Lower leg skin (tissue), 4 donors: ENCODE data around the gene CCDC92. TPM values are rescaled to one million over a fixed set of nuclear protein-coding genes. Genes with fewer than 3 reads are reported as not detected.

Experiments used
- DNase-seq, 2 donors: peaks; one replicate each; pipeline ENCODE4 v3.0.0-alpha.2; 2019; ENCODE audit warnings: low spot score in 2 of 2
- H3K4me3 ChIP-seq: fragments of 200-600 bp; sonication (generic); 2 replicates; pipeline ENCODE4 v1.5.1; 2017; ENCODE audit warnings: mild to moderate bottlenecking, low read depth; ENCODE audit not compliant: poor library complexity, severe bottlenecking
- CTCF ChIP-seq, 3 donors: fragments of 450-650 bp; IDR thresholded peaks; one replicate each; pipeline ENCODE4 v1.5.1; 2016; ENCODE audit warnings: antibody characterized with exemption in 3 of 3, mild to moderate bottlenecking in 3 of 3, moderate library complexity in 2 of 3
- POLR2A ChIP-seq, 2 donors: fragments of 450-650 bp; IDR thresholded peaks; one replicate each; pipeline ENCODE4 v1.6.1; 2016 to 2017; ENCODE audit warnings: antibody characterized with exemption in 2 of 2, mild to moderate bottlenecking in 1 of 2, moderate library complexity in 1 of 2
- WGBS, 2 donors: methylation state at CpG; one replicate each; pipeline ENCODE4 v1.1.5; 2018; 5-methylcytosine and 5-hydroxymethylcytosine counted together
- intact Hi-C: fragments of 100-400 bp; cut with DNase I; formaldehyde crosslinking; loops from one replicate; pipeline ENCODE4 v1.15.0; 2023; ENCODE audit warnings: low total_unique reads
- total RNA-seq, 4 donors: library from RNA; depleted of rRNA; stranded (reverse); fragments of >200 nt; gene quantifications; one replicate each; pipeline ENCODE4 v1.1.0, GENCODE V29; 2016

The CCDC92 gene
- total RNA-seq, 4 donors from 2014 or later: 6.7 to 11.9 (median 10.1) TPM

DNA sequence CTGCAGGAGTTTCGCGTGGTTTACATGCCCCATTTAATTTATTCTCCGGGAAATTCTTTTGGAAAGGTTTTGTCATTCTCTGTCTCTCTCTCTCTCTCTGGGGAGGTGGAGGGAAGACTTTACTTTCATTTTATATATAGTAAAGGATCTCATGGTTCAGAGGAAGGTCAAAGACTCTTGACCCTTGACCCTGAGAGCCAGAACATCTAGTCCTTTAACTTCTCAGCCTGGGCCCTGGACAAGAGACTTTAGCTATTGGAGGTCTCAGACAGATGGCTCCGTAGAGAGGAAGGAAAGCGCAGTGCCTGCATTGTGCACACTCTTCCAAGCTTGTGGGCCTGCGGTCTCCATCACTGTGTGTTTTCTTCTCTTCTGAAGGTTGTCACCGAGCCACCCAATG is 43.7 kb downstream of the CCDC92 start:
- no peak overlapping the region for H3K4me3 ChIP-seq
- intact Hi-C loops: no loop called here
- WGBS, 2 donors: 76 to 83% methylated on average over 7 of the region's 7 CpGs
- no peak for DNase-seq
- TF ChIP-seq CTCF (IDR thresholded peaks at IDR 0.05) (no peak), POLR2A (IDR thresholded peaks at IDR 0.05) (no peak)

- WGBS, 2 donors: 83% methylated on average over 13 to 14 of the region's 15 CpGs
- DNase-seq: no peak
- no peak overlapping the region for H3K4me3 ChIP-seq
- TF ChIP-seq CTCF (IDR thresholded peaks at IDR 0.05): no peak
- TF ChIP-seq POLR2A (IDR thresholded peaks at IDR 0.05): no peak
- intact Hi-C loops: no loop called here
Measured at GRCh38 chr12:123928274-123928865, 44.3 kb downstream of the CCDC92 start.

GRCh38 chr12:123924539-123924938 is 48.1 kb downstream of the CCDC92 start:
- TF ChIP-seq CTCF (IDR thresholded peaks at IDR 0.05) (no peak), POLR2A (IDR thresholded peaks at IDR 0.05) (no peak)
- intact Hi-C loops: no loop called here
- 94% methylated on average over 4 of the region's 4 CpGs for WGBS, 2 donors
- no peak overlapping the region for H3K4me3 ChIP-seq
- DNase-seq: no peak

GRCh38 chr12:123923927-123924326 is 48.7 kb downstream of the CCDC92 start:
- no peak overlapping the region for H3K4me3 ChIP-seq
- TF ChIP-seq CTCF (IDR thresholded peaks at IDR 0.05): no peak
- TF ChIP-seq POLR2A (IDR thresholded peaks at IDR 0.05): no peak
- WGBS, 2 donors: 71 to 79% methylated on average over 7 of the region's 7 CpGs
- intact Hi-C loops: no loop called here
- DNase-seq: no peak

DNA sequence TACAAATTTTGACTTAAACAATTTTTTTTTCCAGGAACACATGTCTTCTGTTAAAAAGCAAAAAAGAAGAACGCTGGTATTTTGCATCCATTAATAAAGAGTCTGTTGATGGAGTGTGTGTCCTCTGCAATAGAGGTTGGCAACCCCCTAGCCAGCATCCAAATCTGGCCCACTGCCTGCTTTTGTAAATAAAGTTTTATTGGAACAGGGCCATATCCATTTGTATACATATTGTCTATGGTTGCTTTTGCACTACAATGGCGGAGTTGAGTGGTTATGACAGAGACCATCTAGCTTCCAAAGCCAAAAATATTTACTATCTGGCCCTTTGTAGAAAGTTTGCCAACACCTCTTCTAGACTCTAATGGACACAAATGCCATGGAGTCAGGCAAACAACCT is 49.6 kb downstream of the CCDC92 start:
- WGBS, 2 donors: 90% methylated on average over 2 of the region's 2 CpGs
- intact Hi-C loops: no loop called here
- no peak for TF ChIP-seq POLR2A (IDR thresholded peaks at IDR 0.05)
- no peak for TF ChIP-seq CTCF (IDR thresholded peaks at IDR 0.05)
- DNase-seq: no peak
- H3K4me3 ChIP-seq: no peak overlapping the region

DNA sequence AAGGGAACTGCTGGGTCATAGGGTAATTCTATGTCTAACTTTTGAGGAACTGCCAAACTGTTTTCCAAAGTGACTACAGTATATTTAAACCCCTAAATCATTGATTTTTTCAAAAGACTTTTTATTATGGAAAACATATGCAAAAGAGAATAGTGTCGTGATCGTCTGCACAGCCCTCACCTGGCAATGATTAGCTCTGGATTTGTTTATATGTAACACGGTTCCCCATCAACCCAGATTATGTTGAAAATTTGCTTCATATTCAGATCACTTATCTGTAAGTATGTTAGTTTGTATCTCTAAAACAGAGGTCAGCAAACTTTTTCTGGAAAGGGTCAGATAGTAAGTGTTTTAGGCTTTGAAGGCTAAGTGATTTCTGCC is 52.7 kb downstream of the CCDC92 start:
- H3K4me3 ChIP-seq: no peak overlapping the region
- intact Hi-C loops: no loop called here
- WGBS, 2 donors: 52 to 61% methylated on average over 3 of the region's 3 CpGs
- no peak for DNase-seq
- TF ChIP-seq POLR2A (IDR thresholded peaks at IDR 0.05) (no peak), CTCF (IDR thresholded peaks at IDR 0.05) (no peak)
